Measurements from ENCODE around the gene IVL.

GRCh38 chr1:152957561-152957960 lies 49.2 kb downstream of the IVL start:
- TF ChIP-seq, protein P1, sequence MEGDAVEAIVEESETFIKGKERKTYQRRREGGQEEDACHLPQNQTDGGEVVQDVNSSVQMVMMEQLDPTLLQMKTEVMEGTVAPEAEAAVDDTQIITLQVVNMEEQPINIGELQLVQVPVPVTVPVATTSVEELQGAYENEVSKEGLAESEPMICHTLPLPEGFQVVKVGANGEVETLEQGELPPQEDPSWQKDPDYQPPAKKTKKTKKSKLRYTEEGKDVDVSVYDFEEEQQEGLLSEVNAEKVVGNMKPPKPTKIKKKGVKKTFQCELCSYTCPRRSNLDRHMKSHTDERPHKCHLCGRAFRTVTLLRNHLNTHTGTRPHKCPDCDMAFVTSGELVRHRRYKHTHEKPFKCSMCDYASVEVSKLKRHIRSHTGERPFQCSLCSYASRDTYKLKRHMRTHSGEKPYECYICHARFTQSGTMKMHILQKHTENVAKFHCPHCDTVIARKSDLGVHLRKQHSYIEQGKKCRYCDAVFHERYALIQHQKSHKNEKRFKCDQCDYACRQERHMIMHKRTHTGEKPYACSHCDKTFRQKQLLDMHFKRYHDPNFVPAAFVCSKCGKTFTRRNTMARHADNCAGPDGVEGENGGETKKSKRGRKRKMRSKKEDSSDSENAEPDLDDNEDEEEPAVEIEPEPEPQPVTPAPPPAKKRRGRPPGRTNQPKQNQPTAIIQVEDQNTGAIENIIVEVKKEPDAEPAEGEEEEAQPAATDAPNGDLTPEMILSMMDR (IDR thresholded peaks at IDR 0.05; ENCODE audit: low read length): no peak
- no peak for TF ChIP-seq EZH2 (optimal IDR thresholded peaks at IDR 0.05; ENCODE audit: low read depth, low read length)
